ENCODE data around the gene CCND1. TPM values are rescaled to one million over a fixed set of nuclear protein-coding genes. Genes with fewer than 3 reads are reported as not detected.

Gene CCND1
- total and polyA plus RNA-seq, 10 of the 15 experiments (the other 5 are each of a cell fraction or from before 2014, with no cell fraction given): 0.09 to 6.6 (median 0.59) TPM; not detected in 2

- TF ChIP-seq REST (IDR thresholded peaks at IDR 0.05; ENCODE audit: low read depth, low read length): no peak
- no peak for TF ChIP-seq SMAD1 (IDR thresholded peaks at IDR 0.05; ENCODE audit: low read depth, partially characterized antibody)
- no peak for TF ChIP-seq SREBF1 (IDR thresholded peaks at IDR 0.05; ENCODE audit: low read length)
These were observed 56.9 kb downstream of the CCND1 start (continued) for GRCh38 chr11:69697861-69698260.

- WGBS (ENCODE audit: insufficient coverage, insufficient replicate concordance, low lambda C conversion rate, missing lambda C conversion rate): 8% methylated on average over 2 of the region's 2 CpGs
- no peak for ATAC-seq
- TF ChIP-seq TCF12 (IDR thresholded peaks at IDR 0.05; ENCODE audit: low read depth, low read length): no peak
- TF ChIP-seq MYC (IDR thresholded peaks at IDR 0.05; ENCODE audit: insufficient read depth, insufficient read length, insufficient replicate concordance, low read length, severe bottlenecking): no peak
- TF ChIP-seq ASH2L (IDR thresholded peaks at IDR 0.05; ENCODE audit: borderline replicate concordance, low read depth): no peak
- no peak for TF ChIP-seq ELK1 (IDR thresholded peaks at IDR 0.05; ENCODE audit: low read depth, low read length)
- no peak for TF ChIP-seq NRF1 (conservative IDR thresholded peaks at IDR 0.05; ENCODE audit: low read depth, low read length)
- no peak for TF ChIP-seq MYB (IDR thresholded peaks at IDR 0.05; ENCODE audit: borderline replicate concordance, low read depth, low read length)
- no peak for TF ChIP-seq ZNF592 (IDR thresholded peaks at IDR 0.05)
- TF ChIP-seq PKNOX1 (IDR thresholded peaks at IDR 0.05): no peak
- no peak for TF ChIP-seq MTA2 (IDR thresholded peaks at IDR 0.05; ENCODE audit: low read depth)
- no peak for TF ChIP-seq KAT2A (conservative IDR thresholded peaks at IDR 0.05; ENCODE audit: control insufficient read depth, low read depth, low read length)
- TF ChIP-seq NR2C1 (IDR thresholded peaks at IDR 0.05): no peak
These were observed 57.4 kb downstream of the CCND1 start for GRCh38 chr11:69698362-69698761.

More at GRCh38 chr11:69698362-69698761, 57.4 kb downstream of the CCND1 start:
- Histone ChIP-seq H3K27ac (ENCODE audit: control insufficient read depth, insufficient read depth) (no peak overlapping the region), H3K4me3 (no peak overlapping the region), H3K27me3 (replicated peaks in 1 of 2; ENCODE audit: control insufficient read depth in 2 of 2, insufficient read depth in 2 of 2, low read length in 1 of 2) (peaks cover 7 to 9% of the 10 kb centered on the region in 2 experiments), H3K9me3 (replicated peaks; ENCODE audit: control insufficient read depth, insufficient read depth, low read length) (no peaks in the 10 kb centered on the region), H3K79me2 (ENCODE audit: control insufficient read depth, insufficient read depth, low read length) (no peaks in the 10 kb centered on the region), H3K36me3 (ENCODE audit: control insufficient read depth in 2 of 2, insufficient read depth in 2 of 2, low read length in 1 of 2) (no peaks in the 10 kb centered on the region), H3K4me2 (ENCODE audit: control insufficient read depth, insufficient read depth) (no peak overlapping the region), H2AFZ (ENCODE audit: control insufficient read depth, low read depth, low read length) (no peak overlapping the region), H3K4me1 (ENCODE audit: control insufficient read depth, insufficient read depth, low read length) (no peaks in the 10 kb centered on the region; the same call in 1 of the 2 replicates), H4K20me1 (ENCODE audit: control insufficient read depth, insufficient read depth) (no peaks in the 10 kb centered on the region), H3K9ac (ENCODE audit: control insufficient read depth, insufficient read depth, low read length) (no peak overlapping the region)
- no peak for FAIRE-seq
- no peak for DNase-seq (ENCODE audit: low read depth, low spot score)
- RAD21 ChIA-PET (ENCODE audit: unreplicated experiment): no interaction called here
- in situ Hi-C loops (cut with MboI): no loop called here
- SMC1A ChIA-PET (ENCODE audit: uncharacterized antibody, unreplicated experiment): no interaction called here
- POLR2A ChIA-PET: no interaction called here
- no TSS peak for BruUV-seq (replicated peaks)
- intact Hi-C loops (cut with micrococcal nuclease; ENCODE audit: unreplicated experiment): no loop called here
- CTCF ChIA-PET: no interaction called here
